ENCODE data around the gene PCNX4. TPM values are rescaled to one million over a fixed set of nuclear protein-coding genes. Genes with fewer than 3 reads are reported as not detected.
"Not testable (repeated sequence)": the region's sequence is repeated elsewhere in the genome, so short reads cannot be mapped to it uniquely, and the experiment has no call there.

Gene PCNX4
- 71.1 to 79.0 TPM (median 72.3 TPM) in 3 replicates for total RNA-seq

DNA sequence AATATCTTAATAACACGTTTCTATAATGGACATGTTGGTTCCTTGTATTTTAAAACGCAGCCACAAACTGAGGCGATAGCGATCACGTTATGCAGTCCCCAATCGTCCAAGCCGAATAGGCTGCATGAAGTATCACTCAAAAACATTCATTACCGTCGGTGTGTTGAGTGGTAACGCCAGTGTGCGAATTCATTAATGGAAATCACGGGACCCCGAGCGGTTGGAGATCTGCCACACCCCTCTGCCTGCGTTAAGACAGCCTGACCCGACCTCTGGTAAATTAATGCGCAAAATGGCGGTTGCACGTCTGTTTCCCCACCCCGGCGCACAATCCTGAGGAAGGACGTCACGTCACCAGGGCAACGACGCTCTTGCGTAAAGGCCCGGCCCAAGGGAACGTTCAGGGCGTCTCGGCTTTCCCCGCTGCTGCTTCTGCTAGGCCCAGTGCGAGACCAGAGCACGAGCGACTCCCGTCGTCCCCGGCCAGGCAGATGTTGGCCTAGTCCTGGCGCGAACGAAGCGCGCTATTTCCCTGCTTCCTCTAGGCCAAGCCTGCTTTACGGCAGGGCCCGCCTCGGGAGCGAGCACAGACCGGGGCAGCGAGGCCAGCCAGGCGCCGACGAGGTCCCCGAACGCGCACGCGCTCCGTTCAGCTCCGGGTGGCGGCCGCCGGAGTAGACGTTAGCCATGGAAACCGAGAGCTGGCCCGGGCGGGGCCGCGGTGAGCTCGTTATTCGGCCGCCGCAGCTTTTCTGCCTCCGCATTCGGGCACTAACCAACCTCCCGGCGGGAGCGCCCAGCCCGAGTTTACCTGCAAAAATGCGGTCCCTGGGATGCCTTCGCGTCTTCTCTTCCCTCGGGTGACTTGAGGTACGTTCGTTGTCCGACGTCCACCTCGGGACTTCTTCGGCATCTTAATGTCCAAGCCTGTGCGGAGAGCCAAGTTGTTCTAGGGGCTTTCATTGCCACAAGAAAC lies at the start of gene PCNX4:
TSS of gene PCNX4 (plus strand) at position 374 of the 976 bp plus-strand sequence. CDS start 15,716 bp downstream, outside the sequence.
- Mint-ChIP-seq H3K27me3 (ENCODE audit: low read depth) (no peaks in the 10 kb centered on the region), H3K9me3 (no peaks in the 10 kb centered on the region), H3K4me1 (peaks cover 29% of the 10 kb centered on the region), H3K36me3 (no peaks in the 10 kb centered on the region), H3K27ac (peak within 1 kb of the TSS; percentile 97), H3K4me3 (peak within 1 kb of the TSS; percentile 83)
- TF ChIP-seq, protein P1, sequence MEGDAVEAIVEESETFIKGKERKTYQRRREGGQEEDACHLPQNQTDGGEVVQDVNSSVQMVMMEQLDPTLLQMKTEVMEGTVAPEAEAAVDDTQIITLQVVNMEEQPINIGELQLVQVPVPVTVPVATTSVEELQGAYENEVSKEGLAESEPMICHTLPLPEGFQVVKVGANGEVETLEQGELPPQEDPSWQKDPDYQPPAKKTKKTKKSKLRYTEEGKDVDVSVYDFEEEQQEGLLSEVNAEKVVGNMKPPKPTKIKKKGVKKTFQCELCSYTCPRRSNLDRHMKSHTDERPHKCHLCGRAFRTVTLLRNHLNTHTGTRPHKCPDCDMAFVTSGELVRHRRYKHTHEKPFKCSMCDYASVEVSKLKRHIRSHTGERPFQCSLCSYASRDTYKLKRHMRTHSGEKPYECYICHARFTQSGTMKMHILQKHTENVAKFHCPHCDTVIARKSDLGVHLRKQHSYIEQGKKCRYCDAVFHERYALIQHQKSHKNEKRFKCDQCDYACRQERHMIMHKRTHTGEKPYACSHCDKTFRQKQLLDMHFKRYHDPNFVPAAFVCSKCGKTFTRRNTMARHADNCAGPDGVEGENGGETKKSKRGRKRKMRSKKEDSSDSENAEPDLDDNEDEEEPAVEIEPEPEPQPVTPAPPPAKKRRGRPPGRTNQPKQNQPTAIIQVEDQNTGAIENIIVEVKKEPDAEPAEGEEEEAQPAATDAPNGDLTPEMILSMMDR (IDR thresholded peaks at IDR 0.05; ENCODE audit: unreplicated experiment), result no peak
- DNase-seq (ENCODE audit: low spot score in 2 of 2, unreplicated experiment in 2 of 2), result peak; percentile 86 to 89

GRCh38 chr14:60047976-60048375 lies 43.7 kb upstream of the PCNX4 start:
- H3K9me3 Mint-ChIP-seq, result peaks cover 29% of the 10 kb centered on the region
- H3K27me3 Mint-ChIP-seq (ENCODE audit: low read depth); H3K4me1 Mint-ChIP-seq; DNase-seq (ENCODE audit: low spot score in 2 of 2, unreplicated experiment in 2 of 2); H3K36me3 Mint-ChIP-seq; H3K4me3 Mint-ChIP-seq; H3K27ac Mint-ChIP-seq: not testable (repeated sequence)

DNA sequence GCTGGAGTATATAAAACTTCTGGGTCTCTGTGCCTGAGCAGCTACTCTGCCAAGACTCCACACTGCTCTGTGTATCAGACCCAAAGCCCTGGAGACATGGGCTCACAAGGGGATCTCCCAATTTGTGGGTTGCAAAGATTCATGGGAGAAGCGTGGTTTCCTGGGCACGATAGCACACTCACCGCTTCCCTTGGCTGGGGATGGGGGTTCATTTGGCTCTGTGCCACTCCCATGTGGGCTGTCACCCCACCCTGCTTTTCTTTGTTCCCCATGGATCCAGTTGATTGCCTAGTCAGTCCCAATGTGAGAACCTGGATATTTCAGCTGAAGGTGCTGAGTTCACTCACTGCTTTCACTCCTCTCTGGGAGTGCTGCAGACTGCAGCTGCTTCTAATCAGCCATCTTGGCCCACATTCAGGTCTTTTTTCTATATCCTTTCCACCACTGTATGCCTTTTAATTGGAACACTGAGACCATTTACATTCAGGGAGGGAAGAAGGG lies 40.0 kb upstream of the PCNX4 start:
- Mint-ChIP-seq H3K9me3 (no peaks in the 10 kb centered on the region), H3K4me3 (no peak overlapping the region), H3K27ac (no peak overlapping the region), H3K36me3 (no peaks in the 10 kb centered on the region), H3K27me3 (ENCODE audit: low read depth) (peaks cover 15% of the 10 kb centered on the region), H3K4me1 (peaks cover 2% of the 10 kb centered on the region)
- TF ChIP-seq, protein P1 (IDR thresholded peaks at IDR 0.05; ENCODE audit: unreplicated experiment), result no peak
- no peak for DNase-seq (ENCODE audit: low spot score in 2 of 2, unreplicated experiment in 2 of 2)

- peaks cover 15% of the 10 kb centered on the region for H3K27me3 Mint-ChIP-seq (ENCODE audit: low read depth)
- H3K9me3 Mint-ChIP-seq, result no peaks in the 10 kb centered on the region
- DNase-seq (ENCODE audit: low spot score in 2 of 2, unreplicated experiment in 2 of 2), result no peak
- H3K4me1 Mint-ChIP-seq, result no peaks in the 10 kb centered on the region
- H3K27ac Mint-ChIP-seq, result no peak overlapping the region
- no peaks in the 10 kb centered on the region for H3K36me3 Mint-ChIP-seq
- H3K4me3 Mint-ChIP-seq, result no peak overlapping the region
- TF ChIP-seq, protein P1 (IDR thresholded peaks at IDR 0.05; ENCODE audit: unreplicated experiment), result no peak
Observed at GRCh38 chr14:60058087-60058486, 33.6 kb upstream of the PCNX4 start.

- no peak for DNase-seq (ENCODE audit: low spot score in 2 of 2, unreplicated experiment in 2 of 2)
- TF ChIP-seq, protein P1 (IDR thresholded peaks at IDR 0.05; ENCODE audit: unreplicated experiment), result no peak
- Mint-ChIP-seq H3K9me3 (no peaks in the 10 kb centered on the region), H3K4me3 (no peak overlapping the region), H3K36me3 (no peaks in the 10 kb centered on the region), H3K27me3 (ENCODE audit: low read depth) (peaks cover 10% of the 10 kb centered on the region), H3K27ac (no peak overlapping the region), H3K4me1 (no peaks in the 10 kb centered on the region)
Observed at GRCh38 chr14:60061371-60061770, 30.4 kb upstream of the PCNX4 start.

DNA sequence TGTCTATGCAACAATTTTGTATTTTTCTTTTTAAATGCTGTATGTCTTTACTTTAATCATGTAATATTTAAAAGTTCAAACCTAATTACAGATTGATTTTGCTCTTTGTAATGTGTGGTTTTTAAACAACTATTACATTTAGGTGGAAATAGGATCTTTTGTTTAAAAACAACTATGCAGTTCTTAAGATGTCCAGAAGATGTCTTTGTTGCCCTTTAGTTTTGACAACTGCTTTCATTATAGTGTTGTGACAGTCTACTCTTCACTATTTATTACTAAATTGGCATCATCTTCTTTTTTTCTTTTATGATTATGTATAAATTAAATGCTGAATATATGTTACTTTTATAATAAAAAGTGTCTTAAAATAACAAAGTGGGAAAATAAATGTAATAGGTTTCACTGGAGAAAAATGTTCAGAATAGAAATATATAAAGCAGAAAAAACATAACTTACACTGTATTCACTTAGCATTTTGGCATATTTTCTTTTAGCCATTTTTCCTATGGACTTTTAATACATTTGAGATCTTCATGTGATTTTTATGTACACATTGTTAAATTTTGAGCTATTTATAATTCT lies 27.1 kb upstream of the PCNX4 start:
- DNase-seq (ENCODE audit: low spot score in 2 of 2, unreplicated experiment in 2 of 2), result no peak
- Mint-ChIP-seq H3K4me3 (no peak overlapping the region), H3K4me1 (no peaks in the 10 kb centered on the region), H3K9me3 (no peaks in the 10 kb centered on the region), H3K27me3 (ENCODE audit: low read depth) (peaks cover 7% of the 10 kb centered on the region), H3K36me3 (no peaks in the 10 kb centered on the region), H3K27ac (no peak overlapping the region)
- TF ChIP-seq, protein P1 (IDR thresholded peaks at IDR 0.05; ENCODE audit: unreplicated experiment), result peak; percentile 29
